Loucy (cell line): Measurements from ENCODE around the gene NR2F1-AS1.

Experiments
- H2AFZ ChIP-seq: fragments of 200-600 bp; sonication (generic); 2 replicates; pipeline ENCODE4 v1.6.0; 2016; ENCODE audit warnings: antibody characterized with exemption, mild to moderate bottlenecking, low read length, moderate library complexity
- H3F3A ChIP-seq: fragments of 200-600 bp; 2 replicates; pipeline ENCODE4 v1.6.0; 2016; ENCODE audit warnings: antibody characterized with exemption, low read depth, mild to moderate bottlenecking
- H3K27me3 ChIP-seq: fragments of 200-600 bp; sonication (generic); 2 replicates; pipeline ENCODE4 v1.6.1; 2014; ENCODE audit warnings: low read length, mild to moderate bottlenecking; ENCODE audit not compliant: insufficient read depth, poor library complexity, severe bottlenecking
- H3K36me3 ChIP-seq: fragments of 200-600 bp; sonication (generic); 2 replicates; pipeline ENCODE4 v1.6.1; 2016; ENCODE audit warnings: low read length; ENCODE audit not compliant: insufficient read depth
- H3K4me1 ChIP-seq: fragments of 200-600 bp; sonication (generic); 2 replicates; pipeline ENCODE4 v1.5.1; 2014; ENCODE audit warnings: low read length, mild to moderate bottlenecking; ENCODE audit not compliant: insufficient read depth, poor library complexity, severe bottlenecking
- H3K4me2 ChIP-seq: fragments of 200-600 bp; sonication (generic); 2 replicates; pipeline ENCODE4 v1.6.0; 2014; ENCODE audit warnings: antibody characterized with exemption, low read length, low read depth, mild to moderate bottlenecking; ENCODE audit not compliant: poor library complexity, severe bottlenecking
- H3K4me3 ChIP-seq: fragments of 200-600 bp; sonication (generic); 2 replicates; pipeline ENCODE4 v1.5.1; 2014; ENCODE audit warnings: low read length, mild to moderate bottlenecking, mixed read lengths; ENCODE audit not compliant: poor library complexity, severe bottlenecking
- H3K79me2 ChIP-seq: fragments of 200-600 bp; sonication (generic); 2 replicates; pipeline ENCODE4 v1.6.1; 2014; ENCODE audit warnings: low read length; ENCODE audit not compliant: insufficient read depth
- H3K9ac ChIP-seq: fragments of 200-600 bp; sonication (generic); 2 replicates; pipeline ENCODE4 v1.6.0; 2014; ENCODE audit warnings: mild to moderate bottlenecking, low read depth, low read length, moderate library complexity; ENCODE audit not compliant: poor library complexity, severe bottlenecking
- H3K9me2 ChIP-seq: fragments of 200-600 bp; sonication (generic); replicated peaks from 2 replicates; pipeline ENCODE4 v1.6.1; 2016; ENCODE audit warnings: low read depth, low read length, mixed read lengths
- H3K9me3 ChIP-seq: fragments of 200-600 bp; sonication (generic); 2 replicates; pipeline ENCODE4 v1.6.1; 2014; ENCODE audit warnings: mild to moderate bottlenecking, antibody characterized with exemption, low read length, low read depth; ENCODE audit not compliant: insufficient read depth
- H4K20me1 ChIP-seq: fragments of 200-600 bp; sonication (generic); 2 replicates; pipeline ENCODE4 v1.6.0; 2014; ENCODE audit warnings: antibody characterized with exemption, low read length, mild to moderate bottlenecking; ENCODE audit not compliant: insufficient read depth, poor library complexity, severe bottlenecking
- CTCF ChIP-seq: fragments of 200-600 bp; sonication (generic); conservative IDR thresholded peaks from 2 replicates; pipeline ENCODE4 v1.5.1; 2014; ENCODE audit warnings: mild to moderate bottlenecking, antibody characterized with exemption, low read length
- EZH2phosphoT487 ChIP-seq: fragments of 200-600 bp; IDR thresholded peaks from 2 replicates; pipeline ENCODE4 v1.6.1; 2018; ENCODE audit warnings: antibody characterized with exemption, mild to moderate bottlenecking, moderate library complexity, borderline replicate concordance

Gene NR2F1-AS1

DNA sequence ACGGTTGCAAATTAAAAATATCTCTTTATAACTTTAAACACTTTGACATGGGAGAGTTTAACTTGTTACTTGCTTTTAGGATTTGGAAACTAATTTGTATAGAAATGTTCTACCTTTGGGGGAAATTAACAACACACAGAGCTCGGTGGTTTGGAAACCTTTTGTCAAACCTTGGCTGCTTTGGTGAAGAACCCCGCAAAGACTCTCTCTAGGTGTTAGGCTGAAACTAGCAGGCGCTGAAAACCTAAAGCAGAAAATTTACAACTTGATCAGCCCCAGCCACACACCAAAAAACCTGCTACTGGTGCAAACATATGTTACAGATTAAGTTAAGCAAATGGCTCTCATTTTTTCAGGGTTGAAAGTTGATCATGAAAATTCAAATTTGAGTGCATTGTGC, 27.8 kb upstream of the NR2F1-AS1 start:
- Histone ChIP-seq H4K20me1 (no peaks in the 10 kb centered on the region), H3K9me2 (no peaks in the 10 kb centered on the region), H3F3A (no peaks in the 10 kb centered on the region), H3K9ac (no peak overlapping the region), H3K9me3 (no peaks in the 10 kb centered on the region), H2AFZ (no peak overlapping the region), H3K36me3 (no peaks in the 10 kb centered on the region), H3K4me1 (no peaks in the 10 kb centered on the region), H3K27me3 (no peaks in the 10 kb centered on the region), H3K4me3 (no peak overlapping the region), H3K79me2 (no peaks in the 10 kb centered on the region), H3K4me2 (no peak overlapping the region)
- TF ChIP-seq CTCF (no peak), EZH2phosphoT487 (no peak)

DNA sequence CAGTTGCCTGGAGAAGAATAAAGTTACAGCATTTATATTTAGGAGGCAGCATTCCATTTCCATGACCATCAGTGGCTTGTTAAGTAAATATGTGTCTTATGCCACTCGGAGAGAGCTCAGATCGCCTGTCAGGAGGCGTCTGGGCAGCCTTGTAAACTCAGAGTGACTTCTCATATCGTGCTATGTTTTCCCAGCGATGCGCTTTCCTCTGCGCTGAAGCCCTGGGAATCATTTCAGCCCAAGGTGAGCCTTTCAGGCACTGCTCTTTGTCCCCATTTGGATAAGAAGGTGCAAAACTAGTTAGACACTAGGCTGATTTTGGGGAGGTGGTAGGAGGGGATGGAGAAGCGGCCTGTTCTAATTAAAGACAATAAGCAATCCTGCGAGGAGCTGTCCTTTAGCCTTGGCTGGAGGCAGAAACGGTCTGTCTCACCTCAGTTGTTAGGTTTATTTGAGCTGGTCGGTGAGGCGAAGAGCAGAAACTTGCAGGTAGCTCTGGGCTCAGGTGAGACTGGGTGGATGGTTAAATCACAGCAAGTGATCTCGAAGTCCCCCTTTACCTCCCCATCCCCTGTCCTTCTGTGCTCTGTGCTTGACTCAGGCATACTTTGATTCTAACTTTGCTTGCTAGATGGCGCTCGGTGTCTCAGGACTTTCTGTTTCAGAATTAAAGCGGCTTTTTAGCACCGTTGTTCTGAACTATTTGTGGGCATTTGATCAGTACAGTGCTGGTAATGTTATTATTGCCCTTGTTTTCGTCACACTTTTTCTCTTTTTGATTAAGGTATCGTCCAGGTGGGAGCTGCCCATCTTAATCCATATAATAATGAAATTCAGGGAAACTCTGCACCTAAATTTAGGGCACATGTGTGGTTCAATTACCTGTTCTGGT, 26.6 kb upstream of the NR2F1-AS1 start:
- Histone ChIP-seq H3K4me2 (peak overlapping the region; percentile 57), H3K9ac (no peak overlapping the region), H4K20me1 (no peaks in the 10 kb centered on the region), H3K36me3 (no peaks in the 10 kb centered on the region), H2AFZ (no peak overlapping the region; the same call in 1 of the 2 replicates), H3K4me3 (no peak overlapping the region), H3F3A (no peaks in the 10 kb centered on the region), H3K9me2 (no peaks in the 10 kb centered on the region), H3K9me3 (no peaks in the 10 kb centered on the region), H3K4me1 (no peaks in the 10 kb centered on the region), H3K79me2 (no peaks in the 10 kb centered on the region), H3K27me3 (no peaks in the 10 kb centered on the region)
- TF ChIP-seq CTCF (peak; percentile 49), EZH2phosphoT487 (no peak)

GRCh38 chr5:93606382-93606752, 25.3 kb upstream of the NR2F1-AS1 start:
- Histone ChIP-seq H3K79me2 (no peaks in the 10 kb centered on the region), H2AFZ (no peak overlapping the region), H3K36me3 (no peaks in the 10 kb centered on the region), H3F3A (no peaks in the 10 kb centered on the region), H3K9me3 (no peaks in the 10 kb centered on the region), H3K4me1 (no peaks in the 10 kb centered on the region), H3K9ac (no peak overlapping the region), H4K20me1 (no peaks in the 10 kb centered on the region), H3K9me2 (no peaks in the 10 kb centered on the region), H3K27me3 (no peaks in the 10 kb centered on the region), H3K4me2 (no peak overlapping the region), H3K4me3 (no peak overlapping the region)
- no peak for TF ChIP-seq CTCF
- TF ChIP-seq EZH2phosphoT487: no peak
